ENCODE data around the gene ASGR1. TPM values are rescaled to one million over a fixed set of nuclear protein-coding genes. Genes with fewer than 3 reads are reported as not detected.

The ASGR1 gene
- polyA plus RNA-seq, 1 donor from 2014 or later = 80.2 TPM

GRCh38 chr17:7124923-7125322, 54.2 kb downstream of the ASGR1 start:
- no peak for TF ChIP-seq RAD21 (conservative IDR thresholded peaks at IDR 0.05)
- no peak for TF ChIP-seq SMC3 (conservative IDR thresholded peaks at IDR 0.05; ENCODE audit: poor library complexity)
- no peak for TF ChIP-seq POLR2AphosphoS5 (IDR thresholded peaks at IDR 0.05)
- no peak for TF ChIP-seq MXI1 (conservative IDR thresholded peaks at IDR 0.05; ENCODE audit: poor library complexity, severe bottlenecking)
- TF ChIP-seq EP300 (conservative IDR thresholded peaks at IDR 0.05; ENCODE audit: poor library complexity, severe bottlenecking) = no peak
- no peak for TF ChIP-seq CTCF (IDR thresholded peaks at IDR 0.05; ENCODE audit: poor library complexity, severe bottlenecking)
- TF ChIP-seq EZH2 (IDR thresholded peaks at IDR 0.05; ENCODE audit: borderline replicate concordance, insufficient read depth, low read length, poor library complexity, severe bottlenecking) = no peak
- no peak for TF ChIP-seq TAF1 (IDR thresholded peaks at IDR 0.05; ENCODE audit: low read depth)
- TF ChIP-seq, protein P1, sequence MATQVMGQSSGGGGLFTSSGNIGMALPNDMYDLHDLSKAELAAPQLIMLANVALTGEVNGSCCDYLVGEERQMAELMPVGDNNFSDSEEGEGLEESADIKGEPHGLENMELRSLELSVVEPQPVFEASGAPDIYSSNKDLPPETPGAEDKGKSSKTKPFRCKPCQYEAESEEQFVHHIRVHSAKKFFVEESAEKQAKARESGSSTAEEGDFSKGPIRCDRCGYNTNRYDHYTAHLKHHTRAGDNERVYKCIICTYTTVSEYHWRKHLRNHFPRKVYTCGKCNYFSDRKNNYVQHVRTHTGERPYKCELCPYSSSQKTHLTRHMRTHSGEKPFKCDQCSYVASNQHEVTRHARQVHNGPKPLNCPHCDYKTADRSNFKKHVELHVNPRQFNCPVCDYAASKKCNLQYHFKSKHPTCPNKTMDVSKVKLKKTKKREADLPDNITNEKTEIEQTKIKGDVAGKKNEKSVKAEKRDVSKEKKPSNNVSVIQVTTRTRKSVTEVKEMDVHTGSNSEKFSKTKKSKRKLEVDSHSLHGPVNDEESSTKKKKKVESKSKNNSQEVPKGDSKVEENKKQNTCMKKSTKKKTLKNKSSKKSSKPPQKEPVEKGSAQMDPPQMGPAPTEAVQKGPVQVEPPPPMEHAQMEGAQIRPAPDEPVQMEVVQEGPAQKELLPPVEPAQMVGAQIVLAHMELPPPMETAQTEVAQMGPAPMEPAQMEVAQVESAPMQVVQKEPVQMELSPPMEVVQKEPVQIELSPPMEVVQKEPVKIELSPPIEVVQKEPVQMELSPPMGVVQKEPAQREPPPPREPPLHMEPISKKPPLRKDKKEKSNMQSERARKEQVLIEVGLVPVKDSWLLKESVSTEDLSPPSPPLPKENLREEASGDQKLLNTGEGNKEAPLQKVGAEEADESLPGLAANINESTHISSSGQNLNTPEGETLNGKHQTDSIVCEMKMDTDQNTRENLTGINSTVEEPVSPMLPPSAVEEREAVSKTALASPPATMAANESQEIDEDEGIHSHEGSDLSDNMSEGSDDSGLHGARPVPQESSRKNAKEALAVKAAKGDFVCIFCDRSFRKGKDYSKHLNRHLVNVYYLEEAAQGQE (IDR thresholded peaks at IDR 0.05; ENCODE audit: borderline replicate concordance) = no peak
- H3K9me3 ChIP-seq (ENCODE audit: low read length) = no peaks in the 10 kb centered on the region

GRCh38 chr17:7123844-7124243, 55.3 kb downstream of the ASGR1 start:
- no peak overlapping the region for H3K4me3 ChIP-seq (ENCODE audit: low read length)
- H4K20me1 ChIP-seq (ENCODE audit: insufficient read depth) = no peaks in the 10 kb centered on the region
- TF ChIP-seq RAD21 (conservative IDR thresholded peaks at IDR 0.05) = no peak
- TF ChIP-seq POLR2AphosphoS5 (IDR thresholded peaks at IDR 0.05) = no peak
- TF ChIP-seq EP300 (conservative IDR thresholded peaks at IDR 0.05; ENCODE audit: poor library complexity, severe bottlenecking) = no peak
- no peak for TF ChIP-seq TAF1 (IDR thresholded peaks at IDR 0.05; ENCODE audit: low read depth)
- no peak for TF ChIP-seq CTCF (IDR thresholded peaks at IDR 0.05; ENCODE audit: poor library complexity, severe bottlenecking)
- TF ChIP-seq, protein P1 (IDR thresholded peaks at IDR 0.05; ENCODE audit: borderline replicate concordance) = no peak
- no peak for TF ChIP-seq SMC3 (conservative IDR thresholded peaks at IDR 0.05; ENCODE audit: poor library complexity)
- no peak for TF ChIP-seq EZH2 (IDR thresholded peaks at IDR 0.05; ENCODE audit: borderline replicate concordance, insufficient read depth, low read length, poor library complexity, severe bottlenecking)
- no peaks in the 10 kb centered on the region for H3F3A ChIP-seq (ENCODE audit: insufficient read depth, low read length, poor library complexity, severe bottlenecking)
- no peaks in the 10 kb centered on the region for H3K9me3 ChIP-seq (ENCODE audit: low read length)
- no peaks in the 10 kb centered on the region for H3K27me3 ChIP-seq (ENCODE audit: insufficient read depth, low read depth, low read length)
- no peak overlapping the region for H3K4me2 ChIP-seq (ENCODE audit: low read length)
- no peak overlapping the region for H3K9ac ChIP-seq (ENCODE audit: low read length)
- no peak overlapping the region for H2AFZ ChIP-seq (ENCODE audit: low read depth, low read length)
- no peak overlapping the region for H3K27ac ChIP-seq (ENCODE audit: low read length)
- H3K9me2 ChIP-seq (ENCODE audit: insufficient read depth, low read length) = no peaks in the 10 kb centered on the region
- no peaks in the 10 kb centered on the region for H3K36me3 ChIP-seq (ENCODE audit: insufficient read depth, low read length)
- H3K79me2 ChIP-seq (replicated peaks; ENCODE audit: insufficient read depth, low read length) = no peaks in the 10 kb centered on the region

More at GRCh38 chr17:7124923-7125322, 54.2 kb downstream of the ASGR1 start:
- H3K36me3 ChIP-seq (ENCODE audit: insufficient read depth, low read length) = no peaks in the 10 kb centered on the region
- no peak overlapping the region for H2AFZ ChIP-seq (ENCODE audit: low read depth, low read length)
- no peak overlapping the region for H3K27ac ChIP-seq (ENCODE audit: low read length)
- H3K27me3 ChIP-seq (ENCODE audit: insufficient read depth, low read depth, low read length) = no peaks in the 10 kb centered on the region
- H3K4me3 ChIP-seq (ENCODE audit: low read length) = no peak overlapping the region
- no peak overlapping the region for H3K9ac ChIP-seq (ENCODE audit: low read length)
- H3K4me2 ChIP-seq (ENCODE audit: low read length) = no peak overlapping the region
- H3F3A ChIP-seq (ENCODE audit: insufficient read depth, low read length, poor library complexity, severe bottlenecking) = no peaks in the 10 kb centered on the region
- H3K79me2 ChIP-seq (replicated peaks; ENCODE audit: insufficient read depth, low read length) = no peaks in the 10 kb centered on the region
- H4K20me1 ChIP-seq (ENCODE audit: insufficient read depth) = no peaks in the 10 kb centered on the region
- H3K9me2 ChIP-seq (ENCODE audit: insufficient read depth, low read length) = no peaks in the 10 kb centered on the region
